ENCODE results near the gene DND1.
"Not testable (repeated sequence)": the region's sequence is repeated elsewhere in the genome, so short reads cannot be mapped to it uniquely, and the experiment has no call there.

Gene DND1

DNA sequence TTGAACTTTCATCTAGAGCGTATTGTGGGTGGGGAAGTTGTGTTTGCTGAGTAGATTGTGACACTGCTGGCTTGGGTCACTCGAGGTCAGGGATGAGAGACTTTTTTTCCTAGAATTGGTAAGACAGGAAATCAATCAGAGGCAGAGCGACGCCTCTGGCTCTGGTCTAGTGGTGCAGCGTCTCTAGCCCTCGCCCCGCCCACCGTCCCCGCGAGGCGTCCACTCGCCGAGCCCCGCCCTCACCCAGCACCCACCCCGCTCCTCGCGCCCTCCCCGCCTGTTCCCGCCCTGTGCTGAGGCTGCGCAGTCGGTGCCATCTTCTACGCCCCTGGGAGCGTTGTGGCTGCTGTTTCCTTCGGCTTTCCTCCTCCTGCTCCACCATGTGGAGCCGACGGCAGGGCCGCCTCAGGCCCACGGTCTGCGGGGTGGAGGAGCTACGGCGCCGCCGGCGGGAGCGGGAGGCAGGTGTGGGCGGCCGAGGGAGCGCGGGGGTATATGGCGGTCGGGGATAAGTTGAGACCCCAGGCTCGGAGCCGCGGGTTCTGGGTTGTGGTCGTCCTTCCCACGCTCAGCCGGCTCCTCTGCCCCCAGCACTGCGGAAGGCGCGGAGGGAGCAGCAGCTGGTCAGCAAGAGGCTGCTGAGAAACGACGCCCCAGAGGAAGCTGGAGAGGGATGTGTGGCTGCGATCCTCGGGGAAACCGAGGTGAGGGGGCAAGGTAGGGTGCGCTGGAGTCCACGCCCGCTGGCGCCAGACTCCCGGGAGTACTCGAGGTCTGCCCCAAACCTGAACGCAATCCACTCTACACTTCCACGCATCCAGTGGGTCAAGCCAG lies 34.0 kb downstream of the DND1 start, which contains the start of gene TMCO6:
TSS of gene TMCO6 (plus strand) at position 304 of the 834 bp plus-strand sequence. CDS start at position 381, 77 bp downstream.
- peak; percentile 94 for DNase-seq (ENCODE audit: low read depth)
- peak; percentile 58 for TF ChIP-seq CTCF (conservative IDR thresholded peaks at IDR 0.05; ENCODE audit: low read length)
- peak within 1 kb of the TSS; percentile 79 for H3K4me3 ChIP-seq (ENCODE audit: low read length)

DNA sequence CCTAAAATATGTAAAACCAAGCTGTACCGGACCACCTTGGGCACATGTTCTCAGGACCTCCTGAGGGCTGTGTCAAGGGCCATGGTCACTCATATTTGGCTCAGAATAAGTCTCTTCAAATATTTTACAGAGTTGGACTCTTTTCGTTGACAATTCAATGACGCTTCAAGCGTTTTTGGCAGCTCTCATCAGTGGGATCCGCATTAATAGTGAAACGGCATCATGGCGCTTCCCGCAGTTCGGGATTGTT lies 34.6 kb downstream of the DND1 start:
- not testable (repeated sequence) for DNase-seq (ENCODE audit: low read depth)
- peak overlapping the region; percentile 39 for H3K4me3 ChIP-seq (ENCODE audit: low read length)

GRCh38 chr5:140637371-140638100 lies 35.8 kb downstream of the DND1 start:
- no peak for DNase-seq (ENCODE audit: low read depth)
- no peak overlapping the region for H3K4me3 ChIP-seq (ENCODE audit: low read length)
- no peak for TF ChIP-seq CTCF (conservative IDR thresholded peaks at IDR 0.05; ENCODE audit: low read length)

DNA sequence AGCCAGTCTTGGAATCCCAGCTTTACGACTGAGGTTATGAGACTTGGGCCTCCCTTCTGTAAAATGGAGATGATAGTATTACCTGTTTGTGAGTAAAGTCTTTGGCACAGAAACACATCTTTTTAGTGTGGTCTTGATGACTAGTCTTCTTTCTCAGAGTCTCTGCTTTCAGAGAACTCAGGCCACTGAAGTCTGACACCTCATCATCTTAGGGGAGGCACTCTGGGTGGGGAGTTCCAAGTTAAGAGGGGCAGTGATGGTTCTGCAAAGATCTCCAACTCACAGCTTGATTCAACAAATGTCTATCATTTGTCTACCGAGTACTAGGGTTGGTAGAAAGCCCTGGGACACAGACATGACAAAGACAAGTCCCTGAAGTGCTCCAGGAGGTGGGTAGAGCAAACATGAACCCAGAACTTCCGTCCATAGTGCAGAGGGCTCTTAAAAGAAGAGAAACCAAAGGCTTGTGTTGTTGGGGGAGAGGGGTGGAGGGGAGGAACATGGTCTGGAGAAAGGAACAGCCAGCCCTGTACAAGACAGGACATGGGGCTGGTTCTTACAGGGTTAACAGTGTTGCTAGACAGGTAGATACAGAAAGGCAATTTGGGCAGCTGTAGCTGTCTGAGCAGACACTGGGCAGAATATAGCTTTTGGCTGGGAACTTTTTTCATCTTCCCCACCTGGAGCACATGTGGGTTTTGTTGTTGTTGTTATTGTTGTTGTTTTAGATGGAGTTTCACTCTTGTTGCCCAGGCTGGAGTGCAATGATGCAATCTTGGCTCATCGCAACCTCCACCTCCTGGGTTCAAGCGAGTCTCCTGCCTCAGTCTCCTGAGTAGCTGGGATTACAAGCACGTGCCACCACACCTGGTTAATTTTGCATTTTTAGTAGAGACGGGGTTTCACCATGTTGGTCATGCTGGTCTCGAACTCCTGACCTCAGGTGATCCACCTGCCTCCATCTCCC lies 37.8 kb downstream of the DND1 start:
- DNase-seq (ENCODE audit: low read depth), result no peak
- TF ChIP-seq CTCF (conservative IDR thresholded peaks at IDR 0.05; ENCODE audit: low read length), result no peak
- no peak overlapping the region for H3K4me3 ChIP-seq (ENCODE audit: low read length)

DNA sequence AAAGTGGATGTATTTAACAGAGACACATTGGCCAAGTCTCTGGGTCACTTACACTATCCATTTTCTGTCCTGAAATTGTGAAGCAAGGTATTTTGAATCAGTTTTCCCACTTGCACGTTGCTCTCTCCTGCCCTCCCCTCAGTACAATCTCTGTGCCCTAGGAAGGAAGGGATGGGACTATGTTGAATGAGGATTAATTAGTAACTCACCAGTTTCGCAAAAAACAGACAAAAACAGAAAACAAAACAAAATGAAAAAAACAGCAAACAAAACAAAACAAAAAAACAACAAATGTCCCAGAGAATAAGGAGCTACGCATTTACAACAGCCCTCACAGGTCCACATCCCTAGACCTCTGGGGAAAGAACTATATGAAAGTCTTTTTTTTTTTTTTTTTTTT lies 39.3 kb downstream of the DND1 start:
- TF ChIP-seq CTCF (conservative IDR thresholded peaks at IDR 0.05; ENCODE audit: low read length), result no peak
- no peak overlapping the region for H3K4me3 ChIP-seq (ENCODE audit: low read length)
- DNase-seq (ENCODE audit: low read depth), result no peak

DNA sequence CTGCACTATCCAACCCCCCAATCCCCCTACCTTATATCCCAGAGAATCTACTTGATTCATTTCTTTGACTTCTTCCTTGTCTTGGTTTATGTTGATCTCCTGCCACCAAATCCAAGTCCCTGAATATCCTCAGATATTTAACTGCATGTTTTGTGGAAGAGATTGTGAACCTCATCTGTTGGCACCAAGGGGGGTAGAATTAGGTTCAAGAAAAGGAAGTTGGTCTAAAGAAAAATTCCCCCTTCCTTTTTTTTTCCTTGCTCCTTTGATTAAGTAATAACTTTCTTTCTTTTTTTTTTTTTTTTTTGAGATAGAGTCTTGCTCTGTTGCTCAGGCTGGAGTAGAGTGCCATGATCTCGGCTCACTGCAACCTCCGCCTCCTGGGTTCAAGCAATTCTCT lies 39.9 kb downstream of the DND1 start:
- DNase-seq (ENCODE audit: low read depth), result no peak
- no peak for TF ChIP-seq CTCF (conservative IDR thresholded peaks at IDR 0.05; ENCODE audit: low read length)
- no peak overlapping the region; the same call in 1 of the 2 replicates for H3K4me3 ChIP-seq (ENCODE audit: low read length)

DNA sequence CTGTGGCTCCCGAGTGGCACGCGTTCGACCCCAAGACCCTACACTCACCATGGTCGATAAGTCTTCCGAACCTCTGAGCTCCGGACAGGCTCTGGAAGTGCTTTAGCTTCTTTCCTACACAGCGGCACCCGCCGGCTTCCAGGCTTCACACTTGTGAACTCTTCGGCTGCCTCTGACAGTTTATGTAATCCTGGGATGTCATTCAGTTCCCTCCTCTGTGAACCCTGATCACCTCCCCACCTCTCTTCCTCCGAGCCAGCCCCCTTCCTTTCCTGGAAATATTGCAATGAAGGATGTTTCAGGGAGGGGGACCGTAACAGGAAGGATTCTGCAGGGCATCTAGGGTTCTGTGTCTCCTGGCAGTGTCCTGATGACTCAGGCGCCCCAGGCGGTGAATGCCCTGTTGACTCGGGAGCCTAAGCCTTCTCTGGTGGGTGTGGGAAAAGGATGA lies 40.3 kb downstream of the DND1 start, which contains the start of gene CD14:
TSS of gene CD14 (minus strand) at position 155 of the 451 bp plus-strand sequence. CDS start at position 51, 104 bp downstream.
- TF ChIP-seq CTCF (conservative IDR thresholded peaks at IDR 0.05; ENCODE audit: low read length), result no peak; the same call in 1 of the 2 replicates
- H3K4me3 ChIP-seq (ENCODE audit: low read length), result peak within 1 kb of the TSS; percentile 59
- DNase-seq (ENCODE audit: low read depth), result peak; percentile 39
